Inferior parietal cortex (tissue), 1 donor: ENCODE measurements around the gene FGFBP2.
"Not testable (repeated sequence)": the region's sequence is repeated elsewhere in the genome, so short reads cannot be mapped to it uniquely, and the experiment has no call there.

Experiments used
- DNase-seq: peaks from one replicate; pipeline ENCODE4 v3.0.0-alpha.2; 2016; ENCODE audit errors: extremely low spot score

FGFBP2 gene

DNA sequence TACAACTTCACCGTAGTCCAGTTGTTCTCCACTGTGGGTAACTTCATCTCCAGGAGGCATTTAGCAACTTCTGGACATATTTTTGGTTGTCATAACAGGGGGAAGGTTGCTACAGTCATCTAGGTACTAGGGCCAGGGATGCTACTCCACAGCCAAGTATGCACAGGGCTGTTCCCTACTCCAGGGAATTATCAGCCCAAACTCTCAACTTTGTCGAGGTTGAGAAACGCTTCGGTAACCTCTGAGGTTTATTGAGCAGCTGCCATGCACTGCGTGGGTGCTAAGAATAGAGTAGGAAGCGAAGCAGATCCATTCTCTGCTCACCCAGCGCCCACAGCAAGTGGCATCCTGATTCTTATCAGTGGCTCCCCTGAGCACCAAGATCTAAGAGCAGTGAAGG is 32.7 kb downstream of the FGFBP2 start:
- DNase-seq = no peak

DNA sequence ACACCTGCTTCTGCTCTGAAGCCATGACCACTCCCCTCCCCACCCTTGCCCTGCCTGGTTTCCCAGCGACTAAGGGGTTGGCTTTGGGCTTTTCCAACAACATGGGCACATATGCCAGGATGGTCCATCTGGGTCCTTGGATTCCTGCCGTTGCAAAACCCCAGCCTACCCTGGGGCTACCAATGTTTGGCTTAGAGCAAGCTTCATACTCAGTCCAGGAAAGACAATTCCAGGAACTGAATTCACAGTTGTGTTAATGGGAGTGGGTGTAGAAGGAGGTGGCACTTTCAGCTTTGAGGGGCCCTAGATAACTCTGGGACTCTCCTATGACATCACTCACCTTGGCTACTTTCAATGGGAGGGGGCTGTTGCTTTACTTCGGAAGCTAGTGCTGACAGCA is 33.4 kb downstream of the FGFBP2 start:
- DNase-seq = no peak

DNA sequence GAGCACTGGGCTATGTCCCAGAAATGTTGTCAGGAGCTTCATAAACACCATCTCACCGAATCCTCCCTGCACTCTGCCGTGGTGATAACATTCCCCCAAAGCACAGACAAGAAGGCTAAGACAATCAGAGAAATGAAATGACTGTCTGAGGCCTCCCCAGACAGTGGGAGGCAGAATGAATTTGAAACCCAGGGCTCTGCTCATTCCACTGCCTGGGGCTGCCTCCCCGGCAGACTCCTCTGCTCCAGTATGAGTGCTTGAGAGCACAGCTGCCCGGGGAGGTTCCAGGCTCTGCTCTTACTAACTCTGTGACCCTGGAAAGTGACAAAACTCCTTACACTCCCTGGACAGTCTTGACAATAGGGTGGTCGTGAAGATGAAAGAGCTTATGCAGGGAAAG is 34.1 kb downstream of the FGFBP2 start:
- no peak for DNase-seq

DNA sequence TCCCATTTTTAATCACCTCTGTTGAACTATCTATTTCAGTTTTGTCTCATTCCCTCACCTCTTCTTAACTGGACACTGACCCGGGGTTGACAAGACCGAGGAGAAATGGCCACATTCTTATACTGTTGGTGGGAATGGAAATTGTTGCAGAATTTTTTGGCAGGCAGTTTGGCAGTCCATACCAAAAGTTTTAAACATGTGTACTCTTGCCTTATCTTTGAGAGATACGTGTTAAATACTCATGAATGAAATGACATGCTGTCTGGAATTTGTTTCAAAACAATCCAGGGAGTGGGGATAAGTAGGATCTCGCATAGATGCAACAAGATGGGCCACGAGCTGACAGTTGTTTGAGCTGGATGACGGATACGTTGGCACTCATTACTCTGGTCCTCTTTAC is 36.5 kb downstream of the FGFBP2 start:
- no peak for DNase-seq

GRCh38 chr4:15925830-15926229 is 37.1 kb downstream of the FGFBP2 start:
- DNase-seq = no peak

DNA sequence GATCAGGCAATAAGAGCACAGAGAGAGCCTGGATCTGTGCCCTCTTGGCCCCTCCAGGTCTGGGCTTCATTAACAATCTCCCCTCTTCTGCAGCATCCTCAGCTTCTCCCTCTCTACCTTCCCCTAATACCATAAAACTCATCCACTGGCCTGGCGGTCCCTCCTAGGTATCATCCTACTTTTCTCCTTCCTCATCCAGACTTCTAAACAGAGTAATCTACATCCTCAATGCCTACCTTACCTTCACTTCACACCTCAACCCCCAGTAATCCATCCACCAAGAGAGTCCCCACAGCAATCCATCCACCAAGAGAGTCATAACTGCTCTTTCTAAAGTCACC is 41.4 kb downstream of the FGFBP2 start:
- DNase-seq = no peak

GRCh38 chr4:15920723-15921591 is 42.0 kb downstream of the FGFBP2 start:
- DNase-seq = peak; percentile 3

DNA sequence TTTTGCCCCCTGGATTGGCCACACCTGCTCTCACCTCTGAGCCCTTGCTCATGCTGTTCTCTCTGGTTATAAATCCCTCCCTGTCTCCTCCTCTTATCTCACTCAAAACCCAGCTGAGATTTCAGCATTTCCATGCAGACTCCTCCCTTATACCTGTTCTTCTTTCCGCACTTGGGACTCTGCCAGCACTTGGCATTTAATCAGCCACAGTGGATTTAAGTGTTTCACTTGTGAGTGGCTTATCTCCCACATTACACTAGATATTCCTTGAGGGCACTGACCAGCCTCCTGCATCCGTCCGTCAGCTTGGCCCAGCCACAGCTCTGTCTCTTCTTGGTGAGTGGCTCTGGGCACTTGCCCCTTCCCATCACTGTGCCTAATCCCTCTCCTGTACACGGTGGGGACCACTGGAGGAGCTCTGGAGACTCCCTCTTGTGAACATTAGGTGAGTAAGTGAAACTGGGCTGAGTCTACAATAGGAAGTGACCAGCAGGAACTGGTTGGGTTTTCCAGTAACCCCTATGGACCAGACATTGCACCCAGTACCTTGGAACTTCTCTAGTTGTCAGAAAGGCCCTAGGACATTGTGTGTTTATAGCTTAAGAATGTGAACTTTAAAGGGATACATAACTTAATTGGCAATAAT is 44.4 kb downstream of the FGFBP2 start:
- no peak for DNase-seq

DNA sequence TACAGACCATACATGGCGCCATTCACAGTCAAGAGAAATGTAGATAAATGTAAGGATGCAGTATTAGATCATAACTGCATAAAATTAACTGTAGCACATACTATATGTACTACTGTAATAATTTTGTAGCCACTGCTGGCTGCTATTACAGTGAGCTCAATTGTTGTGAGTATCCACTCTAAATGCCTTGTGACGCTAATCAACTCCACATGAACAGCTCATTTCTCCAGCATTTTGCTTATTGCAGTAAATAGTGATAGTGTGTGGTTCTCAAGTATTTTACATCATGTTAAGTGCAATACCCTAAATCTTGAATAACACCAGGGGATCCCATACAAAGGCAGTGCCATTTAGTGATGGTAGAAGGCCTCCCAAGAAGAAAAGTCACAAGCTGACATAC is 45.7 kb downstream of the FGFBP2 start:
- no peak for DNase-seq

DNA sequence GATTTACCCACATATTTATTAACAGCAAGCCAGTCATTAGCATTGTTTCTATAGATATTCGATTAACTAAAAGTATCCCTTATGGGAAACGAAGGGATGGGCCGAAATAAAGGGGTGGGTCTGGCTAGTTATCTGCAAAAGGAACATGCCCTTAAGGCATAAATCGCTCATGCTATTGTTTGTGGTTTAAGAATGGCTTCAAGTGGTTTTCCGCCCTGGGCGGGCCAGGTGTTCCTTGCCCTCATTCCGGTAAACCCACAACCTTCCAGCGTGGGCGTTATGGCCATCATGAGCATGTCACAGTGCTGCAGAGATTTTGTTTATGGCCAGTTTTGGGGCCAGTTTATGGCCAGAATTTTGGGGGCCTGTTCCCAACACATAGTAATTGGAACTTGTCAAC is 46.6 kb downstream of the FGFBP2 start:
- DNase-seq = not testable (repeated sequence)

DNA sequence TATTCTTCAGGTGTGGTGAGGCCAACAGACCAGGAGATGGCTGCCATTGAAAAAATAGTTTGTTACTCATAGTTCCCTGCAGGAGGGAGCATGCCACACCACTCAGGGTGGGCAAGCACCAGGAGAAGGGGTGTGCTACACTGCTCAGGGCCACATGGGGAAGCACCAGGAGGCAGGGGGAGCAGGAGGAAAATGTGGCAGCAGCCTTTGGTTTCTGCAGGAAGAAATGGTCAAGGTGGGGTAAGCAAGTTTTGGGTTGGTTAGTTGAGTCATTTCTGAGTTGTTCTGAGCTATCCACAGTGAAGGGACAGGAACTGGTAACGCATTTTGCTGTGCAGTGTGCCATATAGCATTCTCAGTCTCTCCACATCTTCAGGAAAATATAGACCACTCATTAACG is 48.2 kb downstream of the FGFBP2 start:
- DNase-seq = no peak

GRCh38 chr4:15914291-15914690 is 48.7 kb downstream of the FGFBP2 start:
- DNase-seq = no peak

DNA sequence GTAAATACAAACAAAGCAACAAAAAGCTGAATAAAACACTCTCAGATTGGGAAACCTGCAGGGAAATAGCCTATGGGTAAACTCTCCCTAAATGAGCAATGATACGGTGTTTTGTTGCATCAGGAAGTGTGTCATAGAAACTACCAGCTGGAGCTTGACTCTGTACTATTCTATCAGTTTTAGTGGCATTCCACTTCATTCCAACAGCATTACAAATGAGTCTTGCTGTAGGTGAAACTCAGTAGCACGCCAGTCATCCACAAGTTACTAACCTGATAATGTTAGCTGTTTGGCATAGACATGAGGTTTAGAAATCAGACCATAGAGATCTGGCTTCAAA is 49.4 kb downstream of the FGFBP2 start:
- DNase-seq = no peak

DNA sequence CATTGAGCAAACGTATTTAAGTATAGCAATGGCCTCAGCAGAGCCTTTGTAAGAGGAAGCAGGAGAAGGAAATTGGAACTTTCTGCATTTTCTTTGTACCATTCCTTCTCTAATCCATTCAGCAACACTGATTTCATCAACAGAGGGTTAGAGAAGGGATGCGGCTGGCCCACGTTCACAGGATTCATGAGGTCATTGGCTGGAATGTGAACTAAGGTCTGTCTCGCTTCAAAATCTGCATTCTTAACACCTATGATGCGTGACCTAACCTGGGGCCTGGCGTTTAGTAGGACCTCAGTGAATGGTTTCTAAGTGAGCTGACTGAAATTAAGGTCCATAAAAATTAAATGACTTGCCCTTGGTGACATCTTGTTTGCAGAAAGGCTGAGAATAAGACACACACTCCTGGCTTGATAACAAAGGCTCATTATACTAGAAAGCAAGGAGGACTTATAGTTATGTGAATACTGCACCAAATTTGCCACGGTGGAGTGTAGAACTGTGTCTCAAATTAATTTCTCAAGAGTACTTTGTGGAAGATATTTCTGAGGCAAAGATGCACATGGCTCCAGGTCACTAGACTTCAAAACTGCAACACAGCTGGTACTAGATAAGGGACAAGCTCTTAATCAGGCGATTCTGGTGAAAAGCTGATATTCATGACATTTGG is 49.9 kb downstream of the FGFBP2 start:
- DNase-seq = no peak

DNA sequence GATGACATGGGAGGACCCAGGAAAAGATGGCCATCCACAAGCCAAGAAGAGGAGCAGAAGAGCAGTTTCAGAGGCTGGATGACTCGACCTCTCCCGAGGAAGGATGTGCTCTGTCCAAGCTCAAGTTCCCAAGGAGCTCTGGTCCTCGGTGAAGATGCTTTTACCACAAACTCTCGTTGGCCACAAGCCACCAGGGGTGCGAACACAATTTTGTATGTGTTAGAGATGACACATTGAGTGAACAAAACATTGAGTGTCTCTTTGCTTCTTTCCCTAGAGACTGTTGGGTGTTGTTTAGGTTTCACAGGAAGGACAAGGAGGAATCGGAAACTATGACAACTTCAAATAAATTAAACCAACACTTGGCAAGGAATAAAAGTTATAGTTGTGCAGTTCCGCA is 50.7 kb downstream of the FGFBP2 start:
- DNase-seq = no peak
